Left cardiac atrium (tissue), 4 donors: ENCODE measurements around the gene TMBIM6. TPM values are rescaled to one million over a fixed set of nuclear protein-coding genes. Genes with fewer than 3 reads are reported as not detected.

ENCODE experiments used
- ATAC-seq, 2 donors: fragments of 200-7000 bp; cut with Tn5 transposase; one replicate each; pipeline ENCODE4 v1.9.1; 2020; ENCODE audit warnings: mild to moderate bottlenecking in 2 of 2, moderate library complexity in 2 of 2
- DNase-seq: peaks from one replicate; pipeline ENCODE4 v3.0.0-alpha.2; 2020
- intact Hi-C, 2 donors: fragments of 100-400 bp; cut with DNase I; formaldehyde crosslinking; loops; one replicate each; pipeline versions ENCODE4 v1.14.1 to v1.15.1; 2022 to 2023
- total RNA-seq, 2 donors: library from RNA; stranded (reverse); fragmentation: NEBNext Ultra II Directional; extraction: Animal tissue kit (Norgen Biotek cat#: 25700); gene quantifications; one replicate each; pipeline ENCODE4 v1.2.1, GENCODE V29; 2021
- donor health status: DM: no; HTN: yes; CAD: no.
- donor health status: DM: no; HTN: yes; CAD: no; lungs with severe emphysema.
- donor health status: DM: yes; HTN: yes; CAD: no.
- donor health status: Dilated cardiomyopathy.

The TMBIM6 gene
- total RNA-seq, 2 donors from 2014 or later: 260 to 276 TPM

DNA sequence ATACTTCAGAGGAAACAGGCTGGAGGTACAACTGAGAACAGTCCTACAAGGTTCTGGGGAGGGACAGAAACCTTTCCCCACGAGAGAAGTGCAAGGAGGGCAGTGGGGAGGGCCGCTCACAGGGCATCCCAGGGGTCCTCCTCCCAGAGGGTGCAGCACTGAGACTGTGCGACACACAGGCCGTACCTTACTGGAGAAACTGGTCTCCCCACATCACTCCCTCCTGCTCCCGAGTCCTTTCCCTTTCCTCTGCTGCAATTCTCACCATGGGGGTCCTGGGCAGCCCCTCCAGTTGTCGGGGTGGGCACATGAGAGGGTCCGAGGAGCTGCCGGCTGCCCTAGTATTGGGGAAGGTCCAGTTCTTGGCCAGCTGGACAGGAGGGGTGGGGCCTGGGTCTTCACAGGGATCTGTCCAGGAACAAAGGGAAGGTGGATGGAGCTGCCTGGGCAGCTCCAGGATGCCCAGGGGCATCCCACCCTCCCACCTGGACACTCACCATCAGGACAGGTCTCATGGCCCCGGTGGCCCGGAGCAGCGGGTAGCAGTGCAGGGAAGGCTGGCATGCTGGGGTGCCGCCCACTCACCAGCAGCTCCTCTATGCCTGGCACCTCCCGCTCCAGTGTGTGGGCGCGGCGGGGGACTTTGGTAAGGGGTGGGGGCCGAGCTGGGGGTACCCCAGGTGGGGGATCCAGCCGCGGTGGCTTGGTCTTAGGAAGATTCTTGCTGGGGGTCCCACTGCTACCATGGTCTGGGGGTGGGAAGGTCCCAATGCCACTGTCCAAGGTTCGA is 51.0 kb downstream of the TMBIM6 start:
- no peak for ATAC-seq
- intact Hi-C loops: no loop called here
- DNase-seq: no peak

DNA sequence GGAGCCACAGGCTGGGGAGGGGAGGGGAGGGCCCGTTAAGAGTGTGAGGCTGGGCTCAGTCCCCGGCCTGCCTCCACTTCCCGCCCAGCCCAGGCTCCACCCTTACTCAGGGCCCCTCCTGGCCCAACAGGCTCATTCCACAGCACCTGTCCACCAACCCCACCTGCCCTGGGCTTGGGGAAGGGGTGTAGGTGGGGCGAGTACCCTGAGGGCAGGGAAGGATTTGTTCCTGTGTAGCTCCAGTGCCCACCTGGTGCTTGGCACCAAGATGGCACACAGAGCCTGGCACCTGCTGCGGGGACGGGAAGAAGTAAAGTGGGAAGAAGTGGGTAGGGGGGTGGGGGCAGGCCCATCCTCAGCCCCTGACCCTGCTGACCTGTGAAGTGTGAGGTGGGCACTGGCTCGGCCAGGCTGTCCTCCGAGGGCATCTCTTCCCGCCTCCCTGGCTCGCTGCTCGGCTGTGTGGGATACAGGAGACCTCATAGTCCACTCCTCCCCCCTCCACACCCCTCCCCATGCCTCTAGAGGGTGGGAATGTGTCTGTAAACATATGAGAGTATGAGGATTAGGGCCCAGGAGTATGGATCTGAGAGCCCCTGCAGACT is 51.7 kb downstream of the TMBIM6 start:
- no peak for DNase-seq
- intact Hi-C loops: no loop called here
- no peak for ATAC-seq

DNA sequence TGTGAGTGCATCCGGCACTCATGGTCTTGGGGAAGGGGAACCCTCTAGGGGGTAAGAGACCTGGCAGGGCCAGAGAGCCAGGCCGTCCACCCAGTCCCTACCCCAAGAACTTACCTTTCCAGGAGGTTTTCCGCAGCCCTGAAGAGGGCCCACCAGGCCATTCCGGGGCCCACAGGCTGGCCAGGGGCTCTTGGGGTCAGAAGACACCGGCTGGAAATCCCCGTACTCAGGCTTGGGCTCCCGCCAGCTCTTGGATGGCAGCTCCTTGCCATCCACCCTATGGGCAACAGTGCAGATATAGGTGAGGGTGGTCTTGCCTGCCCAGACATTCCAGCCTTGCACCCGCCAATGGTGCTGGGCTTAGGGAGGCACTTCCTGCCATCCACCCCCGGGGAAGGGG is 52.3 kb downstream of the TMBIM6 start:
- DNase-seq: no peak
- intact Hi-C loops: no loop called here

DNA sequence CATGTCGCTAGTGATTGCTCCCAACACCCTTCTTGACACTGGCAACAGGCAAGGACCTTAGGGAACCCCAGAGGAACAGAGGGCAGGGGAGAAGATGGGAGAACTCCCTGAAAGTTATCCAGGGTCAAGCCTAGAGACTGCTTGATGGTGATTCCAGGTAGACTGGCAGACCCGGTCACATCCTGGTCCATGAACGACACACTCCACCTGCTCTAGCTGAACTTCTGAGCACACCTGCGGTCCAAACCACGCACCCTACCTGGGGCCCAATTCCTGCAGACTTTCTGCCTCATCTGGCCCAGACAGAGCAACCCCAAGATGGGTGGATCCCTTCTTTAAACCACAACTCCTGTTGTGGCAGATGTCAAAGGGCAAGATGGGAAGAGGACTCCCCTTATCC is 52.7 kb downstream of the TMBIM6 start:
- DNase-seq: no peak

More for the DNA sequence above, 52.3 kb downstream of the TMBIM6 start:
- no peak for ATAC-seq

DNA sequence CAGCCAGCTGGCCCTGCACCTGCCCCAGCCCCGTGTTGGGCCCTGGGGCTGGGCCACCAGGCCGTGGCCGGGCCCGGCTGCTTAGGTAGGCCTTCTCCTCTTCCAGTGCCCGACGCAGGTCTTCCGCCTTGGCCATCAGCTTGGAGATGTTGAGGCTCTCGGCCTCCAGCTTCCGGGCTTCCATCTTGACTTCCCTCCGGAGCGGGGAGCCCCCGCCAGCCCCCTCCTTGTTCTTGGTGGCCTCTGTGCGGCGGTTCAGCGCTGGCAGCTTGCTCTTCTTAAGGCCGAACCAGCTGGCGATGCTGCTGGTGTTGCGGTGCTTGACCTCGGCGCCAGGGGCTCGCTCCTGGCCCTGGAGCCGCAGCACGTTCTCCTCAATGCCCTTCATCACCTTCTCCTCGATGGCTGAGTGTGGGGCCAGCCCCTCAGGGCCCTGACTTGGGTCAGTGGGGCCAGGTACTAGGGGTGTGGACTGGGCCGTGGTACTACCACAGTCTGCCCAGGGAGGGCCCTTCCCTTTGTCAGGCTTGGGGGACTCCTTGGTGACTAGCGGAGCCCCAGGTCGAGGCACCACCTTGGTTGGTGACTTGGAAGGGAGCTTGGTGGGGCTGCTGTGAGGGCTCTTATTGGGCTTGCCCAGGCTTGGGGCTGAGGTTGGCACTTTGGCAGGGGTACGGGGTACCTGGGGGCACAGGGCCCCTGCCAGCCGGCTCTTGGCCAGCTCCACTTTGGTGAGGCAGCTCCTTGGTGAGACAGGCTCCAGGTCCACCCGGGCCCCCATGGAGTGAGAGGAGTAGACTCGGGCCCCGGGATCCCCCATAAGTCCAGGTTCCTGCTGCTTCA is 53.7 kb downstream of the TMBIM6 start:
- DNase-seq (no peak), ATAC-seq (no peak)
- intact Hi-C loops: no loop called here

More for the DNA sequence above, 52.7 kb downstream of the TMBIM6 start:
- intact Hi-C loops: no loop called here
- no peak for ATAC-seq

DNA sequence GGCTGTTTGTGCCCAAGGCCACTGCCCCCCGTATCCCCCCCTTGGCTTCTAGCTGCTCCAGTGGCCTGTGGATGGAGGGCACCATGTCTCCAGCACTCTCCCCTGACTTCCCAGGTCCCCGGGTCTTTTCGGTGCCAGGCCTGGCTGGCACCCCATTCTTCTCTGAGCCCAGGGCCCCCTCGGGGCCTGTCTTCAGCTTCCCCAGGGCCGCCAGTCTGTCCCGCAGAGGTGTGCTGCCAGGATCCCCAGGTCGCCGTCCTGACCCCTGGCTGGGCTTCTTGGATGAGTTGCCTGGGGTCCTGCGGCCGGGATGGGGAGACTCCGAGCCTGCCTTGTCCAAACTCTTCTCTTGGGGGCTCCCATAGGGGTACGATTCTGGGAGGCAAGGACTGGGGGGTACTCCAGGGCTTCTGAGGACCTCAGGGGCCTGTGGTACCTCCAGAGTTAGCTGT is 54.3 kb downstream of the TMBIM6 start:
- intact Hi-C loops: no loop called here
- DNase-seq: no peak
- no peak for ATAC-seq

DNA sequence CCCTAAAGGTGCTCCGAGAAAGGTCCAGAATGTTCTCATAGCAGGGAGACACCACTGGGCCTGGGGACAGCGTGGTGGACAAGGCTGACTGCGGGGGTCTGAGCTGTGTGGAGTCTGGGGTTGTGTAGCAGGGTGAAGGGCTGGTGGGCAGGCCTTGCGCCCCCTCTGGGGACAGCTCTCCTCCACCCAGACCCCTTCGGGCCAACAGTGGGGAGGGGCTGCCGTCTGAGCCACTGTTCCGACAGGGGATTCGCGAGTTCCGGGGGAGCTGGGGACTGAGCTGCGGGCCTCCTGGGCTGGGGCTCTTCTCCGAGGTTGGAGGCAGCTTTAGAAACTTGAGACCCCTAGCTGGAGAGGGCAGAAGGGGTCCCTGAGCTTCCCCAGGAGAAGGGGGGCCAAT is 54.8 kb downstream of the TMBIM6 start:
- intact Hi-C loops: no loop called here
- no peak for DNase-seq
- ATAC-seq: no peak

DNA sequence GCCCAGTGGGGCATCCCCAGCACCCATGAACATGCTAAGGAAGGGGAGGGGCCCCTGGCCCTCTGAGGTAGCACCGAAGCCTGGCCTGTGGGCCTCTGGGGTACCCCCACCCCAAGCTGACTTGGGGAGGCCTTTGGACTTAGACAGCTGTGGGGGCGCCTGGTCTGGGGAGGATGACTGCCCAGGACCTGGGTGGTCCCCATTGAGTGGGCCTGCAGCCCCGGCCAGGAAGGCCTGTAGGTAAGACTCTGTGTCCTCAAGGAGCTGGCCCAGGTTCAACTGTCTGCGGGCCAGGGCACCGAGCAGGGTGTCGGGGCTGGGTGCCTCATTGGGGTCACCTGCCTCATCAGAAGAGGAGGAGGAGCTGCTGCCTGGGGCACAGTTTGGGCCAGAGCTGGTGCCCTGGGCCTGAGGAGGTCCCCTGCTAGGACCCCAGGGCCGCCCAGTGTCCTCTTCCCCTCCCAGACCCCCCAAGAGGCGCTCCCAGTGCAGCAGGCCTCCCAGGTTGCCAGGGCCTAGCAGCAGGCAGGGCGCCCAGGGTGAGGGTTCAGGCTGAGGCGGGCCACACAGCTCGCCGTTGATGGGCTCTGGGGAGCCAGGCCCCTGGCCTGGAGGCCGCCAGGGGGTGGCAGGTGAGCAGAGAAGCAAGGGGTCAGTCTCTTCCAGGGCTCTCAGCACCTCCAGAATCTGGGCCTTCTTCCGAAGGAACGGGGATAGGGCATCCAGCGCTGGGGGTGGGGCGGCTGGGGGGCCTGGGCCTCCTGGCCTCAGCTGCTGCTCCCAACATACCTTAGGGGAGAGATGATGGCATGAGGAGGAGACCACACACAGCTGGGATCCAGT is 55.5 kb downstream of the TMBIM6 start:
- ATAC-seq: no peak
- intact Hi-C loops: no loop called here
- DNase-seq: no peak

DNA sequence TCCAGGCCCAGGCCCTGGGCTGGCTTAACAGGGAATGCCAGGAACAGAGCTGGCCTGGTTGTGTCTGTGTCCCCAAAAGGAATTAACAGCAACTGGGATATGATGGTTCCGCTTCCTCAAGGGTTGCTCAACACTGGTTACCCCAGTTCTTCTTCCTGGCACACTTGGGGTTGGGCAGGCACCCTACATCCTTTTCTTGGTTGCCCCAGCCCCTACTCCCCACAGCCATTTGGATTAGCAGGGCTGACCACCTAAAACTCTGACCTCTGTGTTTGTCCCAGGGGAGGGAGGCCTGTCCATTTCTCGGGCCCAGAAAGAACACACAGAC is 56.1 kb downstream of the TMBIM6 start:
- intact Hi-C loops: no loop called here
- no peak for ATAC-seq
- no peak for DNase-seq

DNA sequence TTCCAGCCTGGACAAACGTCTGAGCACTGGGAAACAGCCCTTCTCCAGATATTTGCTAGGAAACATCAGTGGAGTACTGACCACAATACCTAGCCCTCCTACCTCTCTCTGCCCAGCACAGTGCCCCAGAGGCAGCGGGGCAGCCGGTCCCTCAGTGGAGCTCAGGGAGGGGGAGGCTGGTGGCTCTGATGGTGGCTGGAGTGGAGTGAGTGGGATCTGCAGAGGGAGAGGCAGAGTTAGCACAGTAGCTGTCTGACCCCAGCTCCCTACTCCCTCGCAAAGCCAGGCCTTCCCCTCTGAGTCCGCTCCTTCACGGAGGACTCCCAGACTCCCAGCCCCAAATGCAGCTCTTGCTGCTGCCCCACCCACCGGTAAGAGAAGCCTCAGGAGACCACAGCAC is 56.9 kb downstream of the TMBIM6 start:
- ATAC-seq: no peak
- no peak for DNase-seq
- intact Hi-C loops: no loop called here

DNA sequence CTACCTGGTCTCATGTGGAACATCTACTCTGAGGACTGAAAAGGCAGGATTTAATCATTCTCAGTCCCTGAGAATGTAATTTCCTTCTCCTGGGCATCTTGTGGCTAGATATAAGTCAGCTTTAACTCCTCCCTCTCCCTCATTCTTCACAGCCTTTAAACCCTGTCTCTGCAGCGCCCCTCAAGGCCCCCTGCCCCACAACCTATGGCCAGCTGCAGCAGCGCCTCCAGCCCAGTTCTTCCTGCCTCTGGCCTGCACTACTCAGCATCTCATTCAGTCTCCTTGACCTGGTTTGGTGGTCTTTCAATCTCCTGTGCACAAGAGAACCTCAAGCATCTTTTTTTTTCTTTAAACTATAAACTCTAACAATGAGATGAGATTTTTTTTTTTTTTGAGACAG is 57.6 kb downstream of the TMBIM6 start:
- ATAC-seq (no peak), DNase-seq (no peak)
- intact Hi-C loops: no loop called here

DNA sequence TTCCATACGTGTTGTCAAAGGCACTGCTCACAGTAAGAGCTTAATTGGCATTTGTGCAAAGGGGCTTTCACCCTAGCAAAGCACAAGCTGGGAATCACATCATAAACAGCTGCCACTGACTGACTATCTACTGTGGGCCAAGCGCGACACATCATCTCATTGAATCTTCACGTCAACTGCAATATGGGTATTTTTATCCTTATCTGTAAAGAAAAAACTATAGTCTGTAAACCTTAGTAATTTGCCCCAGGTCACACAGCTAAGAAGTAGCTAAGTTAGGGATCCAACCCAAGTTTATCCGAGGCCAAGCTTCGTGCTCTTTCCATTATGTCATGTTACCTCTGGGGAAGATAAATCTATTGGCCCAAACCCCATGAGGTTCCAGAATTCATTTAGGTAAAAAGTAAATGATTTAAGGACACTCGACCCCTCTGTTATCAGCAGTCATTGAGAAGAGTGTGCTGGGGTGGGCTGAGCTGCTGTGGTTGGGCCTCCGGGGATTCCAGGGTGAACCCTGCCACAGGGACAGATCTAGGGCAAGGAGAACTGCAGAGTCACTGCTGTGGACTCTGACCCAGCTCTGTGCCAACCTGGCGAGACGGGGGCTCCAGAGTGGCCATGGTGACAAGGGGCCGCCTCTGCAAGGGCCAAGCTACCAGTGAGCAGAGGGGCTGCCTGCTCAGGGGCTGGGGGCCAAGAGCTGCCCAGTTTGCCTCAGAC is 59.2 kb downstream of the TMBIM6 start:
- intact Hi-C loops: no loop called here
- peak; percentile 31 to 72 for ATAC-seq
- no peak for DNase-seq

DNA sequence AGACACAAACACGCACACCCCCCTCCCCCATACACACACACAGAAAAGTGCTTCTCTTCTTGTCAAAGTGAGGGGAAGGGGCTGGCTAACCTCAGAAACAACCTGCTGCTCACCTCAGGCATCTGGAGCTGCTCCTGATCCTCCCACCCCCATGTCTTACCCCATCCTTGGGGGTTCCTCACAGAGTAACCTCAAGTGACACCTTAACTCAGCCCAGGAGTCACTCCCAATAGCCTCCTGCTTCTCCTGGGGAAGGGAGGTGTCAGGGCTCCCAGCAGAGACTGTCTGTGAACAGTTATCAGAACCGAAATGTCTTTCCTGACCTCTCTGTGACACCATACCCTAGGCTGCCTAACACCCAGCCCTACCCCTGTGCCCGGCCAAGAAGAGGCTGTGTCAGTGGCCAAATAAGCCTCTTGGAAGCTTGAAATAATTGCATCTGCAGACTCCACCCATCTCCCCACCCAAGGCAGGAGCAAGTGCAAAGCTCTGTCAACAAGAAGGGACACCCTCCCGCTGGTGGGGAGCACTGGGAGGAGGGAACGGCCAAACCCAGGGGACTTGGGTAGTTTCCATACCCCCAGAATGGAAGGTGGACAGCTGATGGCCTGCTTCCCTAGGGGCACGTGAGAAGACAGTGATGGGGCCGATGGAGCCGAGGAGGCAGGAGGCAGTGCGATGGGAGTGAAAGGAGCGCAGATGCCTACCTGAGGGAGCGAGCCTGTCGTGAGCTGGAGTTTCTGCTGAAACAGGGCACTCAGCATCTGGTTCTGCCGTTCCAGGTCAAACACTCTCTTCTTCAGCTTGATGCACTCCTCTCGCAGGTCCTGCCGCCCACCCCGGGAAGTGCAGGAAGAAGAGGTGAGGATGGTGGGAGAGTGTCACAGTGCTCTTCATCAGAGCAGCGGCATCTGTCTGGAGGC is 60.0 kb downstream of the TMBIM6 start:
- peak; percentile 33 to 50 for ATAC-seq
- DNase-seq: no peak
- intact Hi-C loops: no loop called here

DNA sequence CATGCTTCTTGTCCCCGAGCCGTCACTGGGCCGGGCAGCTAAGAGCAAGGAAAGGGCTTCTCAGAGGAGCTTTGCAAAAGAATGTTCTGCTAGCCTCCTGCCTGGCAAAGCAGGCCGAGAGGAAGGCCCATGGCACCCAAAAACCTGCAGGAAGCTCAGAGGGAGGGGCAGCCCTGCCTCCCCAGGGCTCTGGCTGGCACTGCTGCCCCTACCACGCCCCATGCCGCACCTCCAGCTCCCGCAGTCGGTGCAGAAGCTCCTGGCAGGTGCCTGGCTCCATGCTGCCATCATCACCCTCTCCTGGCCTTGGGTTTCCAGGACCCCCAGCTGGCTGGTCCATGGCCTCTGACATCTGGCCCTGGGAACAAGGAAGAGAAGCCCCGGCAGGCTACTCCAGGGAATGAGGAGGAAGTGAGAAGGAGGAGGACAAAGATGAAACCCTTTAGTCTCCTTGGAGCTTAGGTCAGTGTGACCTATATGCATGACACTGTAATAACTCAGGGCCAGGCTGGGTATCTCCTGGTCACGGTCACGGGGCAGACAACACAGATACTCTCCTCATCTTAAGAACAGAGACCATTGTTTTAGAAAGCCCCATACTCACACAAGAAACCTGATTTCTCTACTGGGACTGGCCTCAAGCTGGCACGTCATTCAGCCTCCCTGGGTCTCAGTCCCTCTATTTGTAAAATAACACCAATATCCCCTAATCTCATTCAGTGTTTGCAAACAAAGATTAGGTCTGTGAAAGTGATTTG is 62.5 kb downstream of the TMBIM6 start:
- DNase-seq: no peak
- ATAC-seq: no peak
- intact Hi-C loops: no loop called here

DNA sequence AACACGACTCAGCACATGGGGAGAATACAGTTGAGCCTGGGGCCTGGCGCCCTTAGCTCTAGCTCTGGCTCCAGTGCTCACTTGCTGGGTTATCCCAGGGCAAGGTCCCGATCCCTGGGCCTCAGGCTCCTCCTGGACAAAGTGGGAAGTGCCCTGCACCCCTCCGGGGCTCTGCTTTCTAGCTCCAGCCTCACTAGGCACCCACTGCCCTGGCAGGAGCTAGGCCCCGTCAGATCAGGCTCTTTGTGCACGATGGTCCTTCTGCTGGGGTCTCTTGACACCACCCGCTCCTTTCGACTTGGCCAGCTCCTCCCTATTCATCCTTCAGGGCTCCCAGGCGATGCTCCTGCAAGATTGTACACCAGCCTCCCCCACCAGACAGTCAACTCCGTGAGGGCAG is 63.5 kb downstream of the TMBIM6 start:
- DNase-seq (no peak), ATAC-seq (no peak)
- intact Hi-C loops: no loop called here

DNA sequence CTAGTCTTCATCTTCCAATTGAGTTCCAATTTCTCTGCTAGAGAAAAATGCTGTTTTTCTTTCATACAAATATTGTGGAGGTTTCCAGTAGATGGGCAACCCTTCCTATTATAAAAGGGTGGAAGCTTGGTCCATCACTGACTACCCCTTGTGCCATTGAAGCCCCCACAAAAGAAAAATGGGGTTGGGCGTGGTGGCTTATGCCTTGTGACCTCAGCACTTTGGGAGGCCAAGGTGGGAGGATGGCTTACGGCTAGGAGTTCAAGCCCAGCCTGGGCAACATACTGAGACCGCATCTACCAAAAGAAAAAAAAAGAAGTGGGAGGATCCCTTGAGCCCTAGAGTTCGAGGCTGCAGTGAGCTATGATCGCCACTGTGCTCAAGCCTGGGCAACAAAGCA is 64.1 kb downstream of the TMBIM6 start:
- DNase-seq: no peak
- intact Hi-C loops: no loop called here

DNA sequence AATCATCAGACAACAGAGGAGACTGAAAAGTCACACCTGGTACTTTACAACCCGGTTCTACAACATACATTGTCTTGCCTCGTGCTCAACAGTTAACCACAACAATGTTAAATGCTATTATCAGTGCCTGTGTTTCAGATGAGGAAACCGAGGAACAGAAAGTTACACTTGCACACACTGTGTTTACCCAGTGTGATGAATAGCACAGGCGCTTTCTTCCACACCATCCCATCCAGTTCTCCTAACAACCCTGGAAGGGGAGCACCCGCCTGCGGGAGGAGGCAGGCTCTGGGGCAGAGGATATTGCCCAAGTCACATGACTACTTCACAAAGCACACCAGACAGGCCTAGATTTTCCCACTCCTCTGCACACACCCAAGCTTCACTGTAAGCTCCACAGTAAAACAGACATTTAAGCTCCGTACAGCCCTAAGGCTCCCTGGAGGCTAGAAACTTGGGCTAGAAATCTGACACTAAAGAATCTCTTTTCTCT is 65.0 kb downstream of the TMBIM6 start:
- intact Hi-C loops: no loop called here
- no peak for DNase-seq
- ATAC-seq: no peak

More for the DNA sequence above, 64.1 kb downstream of the TMBIM6 start:
- ATAC-seq: no peak
